ENCODE measurements around the gene TBC1D22A.

- TF ChIP-seq CTCF (IDR thresholded peaks at IDR 0.05 in 4 of 5, conservative IDR thresholded peaks at IDR 0.05 in 1 of 5) (no peak), POLR2A (IDR thresholded peaks at IDR 0.05) (no peak)
These were observed 37.8 kb downstream of the TBC1D22A start for GRCh38 chr22:46800102-46800857.

Measured in gastrocnemius medialis (tissue), 4 donors.